HG02763 (cell line): Measurements from ENCODE around the gene TAF11L9.
"Not testable (repeated sequence)": the region's sequence is repeated elsewhere in the genome, so short reads cannot be mapped to it uniquely, and the experiment has no call there.

Experiments
- ATAC-seq: cut with Tn5 transposase; IDR thresholded peaks from one replicate; pipeline ENCODE4 v1.9.1; 2021; ENCODE audit warnings: mild to moderate bottlenecking, moderate library complexity; ENCODE audit not compliant: unreplicated experiment

Gene TAF11L9

DNA sequence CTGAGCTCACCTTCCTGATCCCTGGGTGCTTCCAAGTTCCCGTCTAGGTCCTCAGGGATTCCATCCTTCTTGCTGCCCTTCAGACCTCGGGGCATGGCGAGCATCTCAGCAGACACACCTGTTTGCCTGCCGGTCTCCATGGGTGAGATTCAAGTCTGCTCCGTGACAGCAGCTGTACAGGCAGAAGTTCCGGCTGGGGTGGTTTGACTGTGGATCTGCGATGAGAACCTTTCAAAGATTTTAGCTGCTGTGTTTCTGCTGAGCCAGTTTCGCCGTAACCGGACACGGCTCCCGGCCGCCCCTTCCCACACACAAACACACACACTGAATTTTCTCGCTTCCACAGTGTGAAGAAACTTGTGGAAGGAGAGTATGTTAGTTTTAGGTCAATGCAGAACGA, at the start of gene TAF11L9:
TSS of gene TAF11L9 (minus strand) at position 140 of the 400 bp plus-strand sequence.
- not testable (repeated sequence) for ATAC-seq

DNA sequence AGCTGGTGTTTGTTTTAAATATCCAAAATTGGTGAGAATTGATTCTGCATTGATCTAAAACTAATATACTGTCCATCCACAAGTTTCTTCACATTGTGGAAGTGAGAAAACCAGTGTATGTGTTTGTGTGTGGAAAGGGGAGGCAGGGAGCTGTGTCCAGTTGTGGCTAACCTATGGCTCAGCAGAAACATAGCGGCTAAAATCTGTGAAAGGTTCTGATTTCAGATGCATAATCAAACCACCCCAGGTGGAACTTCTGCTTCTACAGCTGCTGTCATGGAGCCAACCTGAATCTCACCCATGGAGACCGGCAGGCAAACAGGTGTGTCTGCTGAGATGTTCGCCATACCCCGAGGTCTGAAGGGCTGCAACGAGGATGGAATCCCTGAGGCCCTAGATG, 40.0 kb upstream of the TAF11L9 start, which contains the start of gene TAF11L14:
TSS of gene TAF11L14 (plus strand) at position 301 of the 400 bp plus-strand sequence.
- ATAC-seq, result no peak

DNA sequence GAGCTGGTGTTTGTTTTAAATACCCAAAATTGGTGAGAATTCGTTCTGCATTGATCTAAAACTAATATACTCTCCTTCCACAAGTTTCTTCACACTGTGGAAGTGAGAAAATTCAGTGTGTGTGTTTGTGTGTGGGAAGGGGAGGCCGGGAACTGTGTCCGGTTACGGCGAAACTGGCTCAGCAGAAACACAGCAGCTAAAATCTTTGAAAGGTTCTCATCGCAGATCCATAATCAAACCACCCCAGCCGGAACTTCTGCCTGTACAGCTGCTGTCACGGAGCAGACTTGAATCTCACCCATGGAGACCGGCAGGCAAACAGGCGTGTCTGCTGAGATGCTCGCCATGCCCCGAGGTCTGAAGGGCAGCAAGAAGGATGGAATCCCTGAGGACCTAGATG, 37.6 kb upstream of the TAF11L9 start, which contains the start of gene TAF11L13:
TSS of gene TAF11L13 (plus strand) at position 301 of the 400 bp plus-strand sequence.
- not testable (repeated sequence) for ATAC-seq

DNA sequence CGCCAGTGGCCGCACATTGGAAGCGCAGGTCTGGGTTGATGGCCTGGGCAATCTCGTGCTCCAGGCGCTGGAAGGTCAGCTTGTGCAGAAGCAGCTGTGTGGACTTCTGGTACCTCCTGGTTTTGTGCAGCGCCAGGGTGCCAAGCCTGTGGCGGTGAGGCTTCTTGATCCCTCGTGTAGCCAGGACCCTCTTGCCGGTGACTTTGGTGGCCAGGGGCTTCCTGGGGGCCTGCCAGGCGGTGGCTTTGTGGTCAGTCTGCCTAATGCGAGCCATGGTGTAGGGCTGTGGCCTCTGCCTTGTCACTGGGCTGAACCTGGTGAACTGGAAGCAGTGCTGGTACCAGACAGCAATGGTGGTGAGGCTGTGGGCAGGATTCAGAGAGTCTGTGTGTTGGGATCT, 31.5 kb upstream of the TAF11L9 start:
- no peak for ATAC-seq

GRCh38 chr5:17620627-17621026, 26.4 kb upstream of the TAF11L9 start:
- ATAC-seq, result no peak

DNA sequence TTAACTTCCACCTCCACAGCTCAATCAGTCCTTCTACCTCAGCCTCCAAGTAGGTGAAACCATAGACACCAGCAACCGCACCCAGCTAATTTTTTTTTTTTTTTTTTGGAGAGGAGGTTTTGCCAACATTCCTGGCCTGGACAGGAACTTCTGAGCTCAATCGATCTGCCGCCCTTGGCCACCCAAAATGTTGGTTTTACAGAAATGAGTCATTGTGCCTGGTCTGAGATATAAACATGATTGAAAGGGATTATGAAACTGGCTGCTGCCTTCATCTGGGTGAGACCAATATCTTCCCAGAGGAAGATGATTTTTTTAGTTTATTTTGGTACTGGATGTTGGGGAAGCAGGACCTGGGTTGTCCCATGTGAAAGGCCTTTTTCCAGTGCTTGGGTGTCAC, 25.2 kb upstream of the TAF11L9 start:
- no peak for ATAC-seq

DNA sequence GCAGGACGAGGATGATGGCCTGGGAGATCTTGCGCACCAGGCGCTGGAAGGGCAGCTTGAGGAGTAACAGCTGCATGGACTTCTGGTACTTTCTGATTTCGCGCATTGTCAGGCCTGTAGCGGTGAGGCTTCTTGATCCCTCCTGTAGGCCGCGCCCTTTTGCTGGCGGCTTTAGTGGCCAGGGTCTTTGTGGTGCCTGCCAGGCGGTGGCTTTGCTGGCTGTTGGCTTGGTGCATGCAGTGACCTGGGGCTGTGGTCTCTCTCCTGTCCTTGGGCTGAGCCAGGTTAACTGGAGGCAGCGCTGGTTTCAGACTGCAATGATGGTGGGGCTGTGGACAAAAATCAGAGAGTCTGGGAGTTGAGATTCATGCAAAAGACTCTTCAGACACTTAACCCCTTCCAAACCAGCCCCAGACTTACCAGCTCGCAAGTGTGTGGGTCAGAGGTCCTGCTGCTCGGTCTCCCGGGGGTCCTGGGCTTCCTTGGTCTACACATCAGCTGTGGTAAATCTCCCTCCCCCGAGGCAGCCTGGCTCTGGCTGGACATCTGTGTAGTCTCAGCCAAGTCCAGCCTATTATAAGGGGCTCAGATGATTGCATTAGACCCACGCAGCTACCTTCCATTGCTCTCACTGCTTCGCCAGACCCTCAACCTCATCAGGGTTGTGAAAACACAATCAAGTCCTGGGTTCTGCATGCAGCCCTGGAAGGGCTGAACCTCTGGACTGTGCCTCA, 20.8 kb upstream of the TAF11L9 start:
- no peak for ATAC-seq

DNA sequence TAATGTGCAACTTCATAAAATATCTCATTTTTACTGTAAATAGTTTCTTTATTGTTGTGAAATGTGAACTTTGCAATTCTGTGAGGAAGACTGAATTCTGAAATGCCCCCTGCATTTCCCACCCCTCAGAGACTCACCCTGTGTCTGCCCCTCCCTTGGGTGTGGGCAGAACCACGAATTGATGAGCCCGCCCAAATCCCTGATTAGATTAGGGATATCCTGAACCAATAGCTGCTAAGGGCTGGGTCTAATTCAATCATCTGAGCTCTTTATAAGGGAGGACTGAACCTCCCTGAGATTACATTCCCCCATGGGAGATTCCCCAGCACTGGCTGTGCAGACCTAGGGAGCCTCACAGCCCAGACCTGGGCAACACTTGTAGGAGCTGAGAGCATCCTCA, 15.9 kb upstream of the TAF11L9 start, which contains the start of gene TAF11L12:
TSS of gene TAF11L12 (plus strand) at position 301 of the 400 bp plus-strand sequence.
- not testable (repeated sequence) for ATAC-seq

- not testable (repeated sequence) for ATAC-seq
Measured at GRCh38 chr5:17607461-17607860, 13.3 kb upstream of the TAF11L9 start.

DNA sequence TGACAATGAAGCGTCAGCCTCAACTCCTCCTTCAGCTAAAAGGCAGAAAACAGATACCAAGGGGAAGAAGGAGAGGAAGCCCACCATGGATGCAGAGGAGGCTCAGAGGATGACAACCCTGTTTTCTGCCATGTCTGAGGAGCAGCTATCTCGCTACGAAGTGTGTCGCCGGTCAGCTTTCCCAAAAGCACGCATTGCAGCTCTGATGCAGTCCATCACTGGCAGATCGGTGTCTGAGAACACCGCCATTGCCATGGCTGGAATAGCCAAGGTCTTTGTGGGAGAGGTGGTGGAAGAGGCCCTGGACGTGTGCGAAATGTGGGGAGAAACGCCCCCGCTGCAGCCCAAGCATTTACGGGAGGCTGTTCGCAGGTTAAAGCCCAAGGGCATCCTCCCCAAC, 10.8 kb upstream of the TAF11L9 start:
- no peak for ATAC-seq

DNA sequence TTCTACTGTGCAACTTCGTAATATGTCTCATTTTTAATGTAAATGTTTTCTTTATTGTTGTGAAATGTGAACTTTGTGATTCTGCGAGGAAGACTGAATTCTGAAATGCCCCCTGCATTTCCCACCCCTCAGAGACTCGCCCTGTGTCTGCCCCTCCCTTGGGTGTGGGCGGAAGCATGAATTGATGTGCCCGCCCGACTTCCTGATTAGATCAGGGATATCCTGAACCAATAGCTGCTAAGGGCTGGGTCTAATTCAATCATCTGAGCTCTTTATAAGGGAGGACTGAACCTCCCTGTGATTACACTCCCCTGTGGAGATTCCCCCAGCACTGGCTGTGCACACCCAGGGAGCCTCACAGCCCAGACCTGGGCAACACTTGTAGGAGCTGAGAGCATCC, 9.7 kb upstream of the TAF11L9 start, which contains the start of gene TAF11L11:
TSS of gene TAF11L11 (plus strand) at position 304 of the 400 bp plus-strand sequence.
- ATAC-seq, result not testable (repeated sequence)

- ATAC-seq, result not testable (repeated sequence)
Measured at GRCh38 chr5:17597728-17598127, 3.5 kb upstream of the TAF11L9 start, which contains the start of gene TAF11L10. Gene TAF11L10, minus strand, starts transcription at chr5:17597828.

- ATAC-seq, result not testable (repeated sequence)
Measured at GRCh38 chr5:17590860-17591259, 3.3 kb downstream of the TAF11L9 start, which contains the start of gene TAF11L8. Gene TAF11L8, minus strand, starts transcription at chr5:17590960.

DNA sequence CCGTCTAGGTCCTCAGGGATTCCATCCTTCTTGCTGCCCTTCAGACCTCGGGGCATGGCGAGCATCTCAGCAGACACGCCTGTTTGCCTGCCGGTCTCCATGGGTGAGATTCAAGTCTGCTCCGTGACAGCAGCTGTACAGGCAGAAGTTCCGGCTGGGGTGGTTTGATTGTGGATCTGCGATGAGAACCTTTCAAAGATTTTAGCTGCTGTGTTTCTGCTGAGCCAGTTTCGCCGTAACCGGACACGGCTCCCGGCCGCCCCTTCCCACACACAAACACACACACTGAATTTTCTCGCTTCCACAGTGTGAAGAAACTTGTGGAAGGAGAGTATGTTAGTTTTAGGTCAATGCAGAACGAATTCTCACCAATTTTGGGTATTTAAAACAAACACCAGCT, 8.5 kb downstream of the TAF11L9 start, which contains the start of gene TAF11L7:
TSS of gene TAF11L7 (minus strand) at position 101 of the 400 bp plus-strand sequence.
- not testable (repeated sequence) for ATAC-seq
